H9 (cell line): ENCODE measurements around the gene USP22. TPM values are rescaled to one million over a fixed set of nuclear protein-coding genes. Genes with fewer than 3 reads are reported as not detected.

Experiments used
- DNase-seq: peaks from one replicate; pipeline ENCODE4 v3.0.0-alpha.2; 2017
- H2AFZ ChIP-seq: one replicate; pipeline ENCODE4 v1.6.1; 2013; ENCODE audit warnings: mild to moderate bottlenecking, low read length, control low read depth, moderate library complexity
- H2AK5ac ChIP-seq: 2 replicates; pipeline ENCODE4 v1.6.1; 2013; ENCODE audit warnings: low read length, control low read depth, mixed read lengths; ENCODE audit not compliant: insufficient read length
- H2BK120ac ChIP-seq: one replicate; pipeline ENCODE4 v1.6.1; 2013; ENCODE audit warnings: low read depth, mild to moderate bottlenecking, low read length, control low read depth, inconsistent platforms; ENCODE audit not compliant: poor library complexity, severe bottlenecking
- H2BK12ac ChIP-seq: 2 replicates; pipeline ENCODE4 v1.6.1; 2013; ENCODE audit warnings: low read length, control low read depth, mixed read lengths, low read depth; ENCODE audit not compliant: insufficient read length
- H2BK15ac ChIP-seq: 2 replicates; pipeline ENCODE4 v1.6.1; 2013; ENCODE audit warnings: low read depth, low read length, control low read depth
- H2BK20ac ChIP-seq: one replicate; pipeline ENCODE4 v1.6.1; 2013; ENCODE audit warnings: low read depth, mild to moderate bottlenecking, low read length, control low read depth, inconsistent platforms; ENCODE audit not compliant: poor library complexity, severe bottlenecking
- H2BK5ac ChIP-seq: 2 replicates; pipeline ENCODE4 v1.6.1; 2013; ENCODE audit warnings: low read length, control low read depth, mixed read lengths; ENCODE audit not compliant: insufficient read length
- H3K14ac ChIP-seq: 2 replicates; pipeline ENCODE4 v1.6.1; 2013; ENCODE audit warnings: low read length, control low read depth; ENCODE audit not compliant: insufficient read depth
- H3K18ac ChIP-seq: 2 replicates; pipeline ENCODE4 v1.6.1; 2013; ENCODE audit warnings: low read depth, mild to moderate bottlenecking, mixed read lengths, low read length, control low read depth; ENCODE audit not compliant: insufficient read length
- H3K23ac ChIP-seq: 2 replicates; pipeline ENCODE4 v1.6.1; 2013; ENCODE audit warnings: low read length, control low read depth, mixed read lengths, low read depth; ENCODE audit not compliant: insufficient read length
- H3K23me2 ChIP-seq: 2 replicates; pipeline ENCODE4 v1.6.1; 2013; ENCODE audit warnings: low read depth, mild to moderate bottlenecking, mixed read lengths, low read length, control low read depth; ENCODE audit not compliant: insufficient read length, poor library complexity, severe bottlenecking
- H3K27ac ChIP-seq: 2 replicates; pipeline ENCODE4 v1.5.1; 2013; ENCODE audit warnings: low read length, control low read depth, mixed read lengths, low read depth; ENCODE audit not compliant: insufficient read length
- H3K27me3 ChIP-seq: 2 replicates; pipeline ENCODE4 v1.6.1; 2013; ENCODE audit warnings: low read length, control low read depth, inconsistent platforms; ENCODE audit not compliant: insufficient read depth
- H3K4ac ChIP-seq: 2 replicates; pipeline ENCODE4 v1.6.1; 2013; ENCODE audit warnings: low read depth, mild to moderate bottlenecking, control low read depth, inconsistent platforms, low read length, moderate library complexity
- H3K4me1 ChIP-seq: 2 replicates; pipeline ENCODE4 v1.6.1; 2013; ENCODE audit warnings: low read length, control low read depth, inconsistent platforms; ENCODE audit not compliant: insufficient read depth
- H3K4me2 ChIP-seq: 2 replicates; pipeline ENCODE4 v1.6.1; 2013; ENCODE audit warnings: low read length, control low read depth, mixed read lengths; ENCODE audit not compliant: insufficient read length, insufficient read depth
- H3K56ac ChIP-seq: 2 replicates; pipeline ENCODE4 v1.6.1; 2013; ENCODE audit warnings: low read depth, mild to moderate bottlenecking, mixed read lengths, low read length, control low read depth; ENCODE audit not compliant: insufficient read length
- H3K79me1 ChIP-seq: 2 replicates; pipeline ENCODE4 v1.6.1; 2013; ENCODE audit warnings: low read depth, mild to moderate bottlenecking, moderate library complexity, low read length, control low read depth, inconsistent platforms; ENCODE audit not compliant: insufficient read depth, poor library complexity, severe bottlenecking
- H3K79me2 ChIP-seq: 2 replicates; pipeline ENCODE4 v1.6.1; 2013; ENCODE audit warnings: low read length, control low read depth, inconsistent platforms; ENCODE audit not compliant: insufficient read depth
- H3K9ac ChIP-seq: 2 replicates; pipeline ENCODE4 v1.6.1; 2013; ENCODE audit warnings: low read length, control low read depth, mixed read lengths; ENCODE audit not compliant: insufficient read length; ENCODE audit errors: extremely low read depth
- H3K9me3 ChIP-seq: one replicate; pipeline ENCODE4 v1.6.1; 2013; ENCODE audit warnings: low read depth, low read length, inconsistent platforms; ENCODE audit not compliant: control insufficient read depth
- H3T11ph ChIP-seq: one replicate; pipeline ENCODE4 v1.6.1; 2013; ENCODE audit warnings: mild to moderate bottlenecking, low read length, control low read depth, inconsistent platforms
- H4K20me1 ChIP-seq: one replicate; pipeline ENCODE4 v1.6.1; 2013; ENCODE audit not compliant: control insufficient read depth, insufficient read length, insufficient read depth
- H4K5ac ChIP-seq: 2 replicates; pipeline ENCODE4 v1.6.1; 2013; ENCODE audit warnings: low read depth, mild to moderate bottlenecking, mixed read lengths, low read length, control low read depth; ENCODE audit not compliant: insufficient read length
- H4K8ac ChIP-seq: replicated peaks from 2 replicates; pipeline ENCODE4 v1.6.1; 2013; ENCODE audit warnings: low read length, control low read depth, mixed read lengths, low read depth; ENCODE audit not compliant: insufficient read length
- H4K91ac ChIP-seq: 2 replicates; pipeline ENCODE4 v1.6.1; 2013; ENCODE audit warnings: low read depth, mild to moderate bottlenecking, moderate library complexity, mixed read lengths, low read length, control low read depth; ENCODE audit not compliant: insufficient read length
- H3K27ac Mint-ChIP-seq, 3 experiments: 2 replicates in 2 of 3; 3 replicates in 1 of 3; pipeline ENCODE4 v1.8.0; 2020 to 2021; ENCODE audit warnings: mixed read lengths in 3 of 3, mild to moderate bottlenecking in 1 of 3, moderate library complexity in 1 of 3
- H3K27me3 Mint-ChIP-seq: 2 replicates; pipeline ENCODE4 v1.8.0; 2021; ENCODE audit warnings: low read depth, mild to moderate bottlenecking, moderate library complexity, mixed read lengths
- H3K36me3 Mint-ChIP-seq, 3 experiments: 2 replicates in 2 of 3; 3 replicates in 1 of 3; pipeline ENCODE4 v1.8.0; 2020 to 2021; ENCODE audit warnings: low read depth in 3 of 3, mixed read lengths in 3 of 3; ENCODE audit not compliant: insufficient read depth in 1 of 3
- H3K4me1 Mint-ChIP-seq, 2 experiments: 2 replicates each; pipeline ENCODE4 v1.8.0; 2020; ENCODE audit warnings: mixed read lengths in 2 of 2
- H3K4me3 Mint-ChIP-seq, 2 experiments: 2 replicates in 1 of 2; 3 replicates in 1 of 2; pipeline ENCODE4 v1.8.0; 2020 to 2021; ENCODE audit warnings: mild to moderate bottlenecking in 2 of 2, mixed read lengths in 2 of 2, moderate library complexity in 1 of 2
- H3K9me3 Mint-ChIP-seq, 2 experiments: 2 replicates in 1 of 2; 3 replicates in 1 of 2; pipeline ENCODE4 v1.8.0; 2020; ENCODE audit warnings: mild to moderate bottlenecking in 2 of 2, mixed read lengths in 2 of 2, moderate library complexity in 1 of 2
- WGBS: extraction: QIAGEN DNeasy Blood & Tissue Kit; methylation state at CpG from one replicate; pipeline ENCODE4 v1.1.7; 2013; ENCODE audit warnings: missing lambda C conversion rate, low lambda C conversion rate, mixed read lengths; ENCODE audit not compliant: insufficient read length; ENCODE audit errors: extremely low coverage; 5-methylcytosine and 5-hydroxymethylcytosine counted together
- total RNA-seq: library from RNA; stranded (reverse); gene quantifications from 2 replicates; pipeline ENCODE4 v1.2.1, GENCODE V29; 2021
- TF ChIP-seq, protein P1 (sequence below): fragments of 200-600 bp; sonication (generic); conservative IDR thresholded peaks from 3 replicates; pipeline ENCODE4 v1.8.0; 2021; ENCODE audit warnings: antibody characterized with exemption, mild to moderate bottlenecking

USP22 gene
- total RNA-seq, 1 experiment from 2014 or later, result 345 TPM

DNA sequence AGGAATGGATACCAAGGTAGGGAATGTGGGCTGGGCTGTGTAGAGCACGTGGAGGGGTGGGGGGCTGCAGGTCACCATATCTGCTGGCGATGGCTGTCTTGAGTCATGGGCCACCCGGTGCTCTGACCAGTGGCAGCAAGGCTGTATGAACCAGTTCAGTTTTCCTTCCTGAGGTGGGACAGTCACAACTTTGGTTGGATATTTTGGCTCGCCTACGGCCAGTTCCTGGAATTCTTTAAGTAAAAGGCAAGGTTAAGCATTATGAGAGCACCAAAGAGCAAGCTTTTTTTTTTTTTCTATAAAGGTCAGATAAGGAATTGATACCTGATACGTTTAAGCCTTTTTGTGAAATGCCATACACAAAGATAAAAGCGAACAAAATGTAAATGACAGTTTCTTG, 81.9 kb downstream of the USP22 start:
- no peak overlapping the region for H2BK15ac ChIP-seq
- H3K9ac ChIP-seq, result no peak overlapping the region
- H3T11ph ChIP-seq, result no peak overlapping the region
- H2AK5ac ChIP-seq, result no peak overlapping the region
- no peak overlapping the region for H3K27ac ChIP-seq
- no peak overlapping the region for H4K8ac ChIP-seq
- Mint-ChIP-seq H3K9me3 (no peaks in the 10 kb centered on the region), H3K27ac (no peak overlapping the region), H3K4me1 (peaks cover 32 to 36% of the 10 kb centered on the region in 2 experiments), H3K36me3 (peaks cover 5 to 17% (median 12%) of the 10 kb centered on the region in 3 experiments; a peak in 5 of 7 replicates), H3K4me3 (no peak overlapping the region), H3K27me3 (no peaks in the 10 kb centered on the region; the same call in 1 of the 2 replicates)
- no peaks in the 10 kb centered on the region for H4K20me1 ChIP-seq
- no CpG with 5 or more reads among the region's 7 CpGs for WGBS
- H3K18ac ChIP-seq, result no peak overlapping the region
- H2BK5ac ChIP-seq, result no peak overlapping the region
- no peaks in the 10 kb centered on the region; the same call in 1 of the 2 replicates for H3K4me1 ChIP-seq
- no peaks in the 10 kb centered on the region for H3K9me3 ChIP-seq
- H2BK20ac ChIP-seq, result no peak overlapping the region
- no peak overlapping the region for H4K5ac ChIP-seq
- TF ChIP-seq, protein P1, sequence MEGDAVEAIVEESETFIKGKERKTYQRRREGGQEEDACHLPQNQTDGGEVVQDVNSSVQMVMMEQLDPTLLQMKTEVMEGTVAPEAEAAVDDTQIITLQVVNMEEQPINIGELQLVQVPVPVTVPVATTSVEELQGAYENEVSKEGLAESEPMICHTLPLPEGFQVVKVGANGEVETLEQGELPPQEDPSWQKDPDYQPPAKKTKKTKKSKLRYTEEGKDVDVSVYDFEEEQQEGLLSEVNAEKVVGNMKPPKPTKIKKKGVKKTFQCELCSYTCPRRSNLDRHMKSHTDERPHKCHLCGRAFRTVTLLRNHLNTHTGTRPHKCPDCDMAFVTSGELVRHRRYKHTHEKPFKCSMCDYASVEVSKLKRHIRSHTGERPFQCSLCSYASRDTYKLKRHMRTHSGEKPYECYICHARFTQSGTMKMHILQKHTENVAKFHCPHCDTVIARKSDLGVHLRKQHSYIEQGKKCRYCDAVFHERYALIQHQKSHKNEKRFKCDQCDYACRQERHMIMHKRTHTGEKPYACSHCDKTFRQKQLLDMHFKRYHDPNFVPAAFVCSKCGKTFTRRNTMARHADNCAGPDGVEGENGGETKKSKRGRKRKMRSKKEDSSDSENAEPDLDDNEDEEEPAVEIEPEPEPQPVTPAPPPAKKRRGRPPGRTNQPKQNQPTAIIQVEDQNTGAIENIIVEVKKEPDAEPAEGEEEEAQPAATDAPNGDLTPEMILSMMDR, result no peak
- no peaks in the 10 kb centered on the region for H3K27me3 ChIP-seq
- no peaks in the 10 kb centered on the region for H3K79me1 ChIP-seq
- no peak overlapping the region for H3K23ac ChIP-seq
- no peak overlapping the region for H3K4me2 ChIP-seq
- H4K91ac ChIP-seq, result no peak overlapping the region
- H3K56ac ChIP-seq, result no peak overlapping the region
- no peak overlapping the region for H3K4ac ChIP-seq
- no peak for DNase-seq
- no peak overlapping the region for H2BK120ac ChIP-seq
- H3K79me2 ChIP-seq, result no peaks in the 10 kb centered on the region
- no peak overlapping the region for H3K14ac ChIP-seq
- H2AFZ ChIP-seq, result no peak overlapping the region
- no peaks in the 10 kb centered on the region for H3K23me2 ChIP-seq
- H2BK12ac ChIP-seq, result no peak overlapping the region
